GM21576 (cell line): ENCODE data around the gene FFAR3.
A peak's percentile ranks its signal among the peaks of the same experiment; 100 is the strongest.

Experiments
- ATAC-seq: cut with Tn5 transposase; IDR thresholded peaks from one replicate; pipeline ENCODE4 v1.9.1; 2021; ENCODE audit warnings: mild to moderate bottlenecking, moderate library complexity; ENCODE audit not compliant: unreplicated experiment

The FFAR3 gene

GRCh38 chr19:35329323-35329722 is 28.9 kb upstream of the FFAR3 start:
- ATAC-seq: no peak

DNA sequence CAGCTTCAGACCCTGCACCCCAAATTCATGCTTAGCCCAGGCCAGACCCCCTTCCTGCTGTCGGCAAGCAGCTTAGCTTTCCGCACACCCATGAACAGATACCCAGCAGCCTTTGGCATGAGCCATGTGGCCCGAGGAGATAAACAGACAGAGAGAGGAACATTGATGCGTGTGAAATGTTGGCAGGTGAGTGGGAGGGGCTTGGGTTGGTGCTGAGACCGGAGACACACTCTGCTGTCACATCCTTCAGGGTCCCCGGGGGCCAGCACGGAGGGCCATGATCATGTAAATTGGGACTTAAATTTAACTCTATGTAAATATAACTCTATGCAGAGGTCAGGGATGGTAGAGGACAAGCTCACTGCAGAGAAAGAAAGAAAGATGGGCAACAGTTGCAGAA is 27.8 kb upstream of the FFAR3 start:
- ATAC-seq: peak; percentile 47

- no peak for ATAC-seq
These were observed 26.6 kb upstream of the FFAR3 start for GRCh38 chr19:35331551-35332214.

- no peak for ATAC-seq
These were observed 25.4 kb upstream of the FFAR3 start for GRCh38 chr19:35332817-35333216.

- ATAC-seq: no peak
These were observed 24.0 kb upstream of the FFAR3 start for GRCh38 chr19:35334144-35334753.

DNA sequence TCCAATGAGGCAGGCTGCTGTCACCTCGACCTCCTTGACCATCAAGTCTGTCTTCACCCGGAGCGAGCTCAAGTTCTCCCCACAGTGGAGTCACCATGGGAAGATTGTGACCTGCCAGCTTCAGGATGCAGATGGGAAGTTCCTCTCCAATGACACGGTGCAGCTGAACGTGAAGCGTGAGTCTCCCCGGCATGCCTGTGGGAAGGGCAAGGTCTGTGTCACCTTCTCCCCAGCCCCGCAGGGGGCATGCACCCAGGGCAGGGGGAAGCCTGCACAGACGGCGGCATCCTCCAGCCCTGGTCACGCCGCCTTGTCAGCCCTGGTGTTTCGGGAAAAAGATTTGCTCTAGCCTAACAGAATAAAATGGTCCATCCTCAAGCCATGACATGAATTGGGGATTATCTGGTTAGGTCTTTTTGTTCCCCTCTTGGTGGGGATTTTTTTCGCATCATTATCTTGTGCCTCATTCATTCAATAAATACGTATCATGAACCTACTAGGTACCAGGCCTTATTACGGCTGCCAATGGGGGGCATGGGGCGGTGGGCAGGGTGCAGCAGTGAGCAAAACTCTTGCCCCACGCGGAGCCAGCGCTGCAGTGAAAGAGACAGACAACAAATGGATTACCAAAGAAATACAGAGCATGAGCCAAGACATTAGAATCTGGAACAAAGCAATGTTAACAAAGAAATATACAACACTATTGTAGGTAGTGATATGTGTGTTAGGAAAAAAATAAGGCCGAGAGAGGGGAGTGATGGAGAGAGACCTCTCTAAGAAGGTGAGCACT is 21.9 kb upstream of the FFAR3 start:
- no peak for ATAC-seq

DNA sequence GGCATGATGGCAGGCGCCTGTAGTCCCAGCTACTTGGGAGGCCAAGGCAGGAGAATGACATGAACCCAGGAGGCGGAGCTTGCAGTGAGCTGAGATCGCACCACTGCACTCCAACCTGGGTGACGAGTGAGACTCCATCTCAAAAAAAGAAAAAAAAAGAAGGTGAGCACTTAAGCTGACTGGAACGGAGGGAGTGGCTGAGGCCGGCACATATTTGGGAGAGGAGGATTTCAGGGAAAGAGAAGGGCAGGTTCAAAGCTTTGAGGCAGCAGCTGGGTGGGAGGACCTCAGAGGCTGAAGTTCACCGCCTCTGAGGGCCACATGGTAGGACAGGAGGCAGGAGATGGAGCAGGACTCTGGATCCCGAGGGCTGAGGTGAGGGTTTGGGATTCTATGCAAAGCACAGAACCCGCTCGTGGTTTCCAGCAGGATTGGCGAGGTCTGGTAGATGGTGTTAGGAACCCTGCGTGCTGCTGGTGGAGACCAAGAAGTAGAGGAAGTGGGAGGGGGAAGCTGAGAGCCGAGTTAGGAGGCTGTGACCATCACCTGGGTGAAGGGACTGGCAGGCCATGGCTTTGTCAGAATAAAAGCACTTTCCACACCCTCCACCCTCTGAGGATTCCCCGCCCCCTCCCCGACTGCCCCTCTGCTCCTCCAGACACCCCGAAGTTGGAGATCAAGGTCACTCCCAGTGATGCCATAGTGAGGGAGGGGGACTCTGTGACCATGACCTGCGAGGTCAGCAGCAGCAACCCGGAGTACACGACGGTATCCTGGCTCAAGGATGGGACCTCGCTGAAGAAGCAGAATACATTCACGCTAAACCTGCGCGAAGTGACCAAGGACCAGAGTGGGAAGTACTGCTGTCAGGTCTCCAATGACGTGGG is 20.9 kb upstream of the FFAR3 start:
- ATAC-seq: no peak

GRCh38 chr19:35337984-35338296 is 20.3 kb upstream of the FFAR3 start:
- no peak for ATAC-seq

GRCh38 chr19:35340431-35340830 is 17.8 kb upstream of the FFAR3 start:
- ATAC-seq: no peak

DNA sequence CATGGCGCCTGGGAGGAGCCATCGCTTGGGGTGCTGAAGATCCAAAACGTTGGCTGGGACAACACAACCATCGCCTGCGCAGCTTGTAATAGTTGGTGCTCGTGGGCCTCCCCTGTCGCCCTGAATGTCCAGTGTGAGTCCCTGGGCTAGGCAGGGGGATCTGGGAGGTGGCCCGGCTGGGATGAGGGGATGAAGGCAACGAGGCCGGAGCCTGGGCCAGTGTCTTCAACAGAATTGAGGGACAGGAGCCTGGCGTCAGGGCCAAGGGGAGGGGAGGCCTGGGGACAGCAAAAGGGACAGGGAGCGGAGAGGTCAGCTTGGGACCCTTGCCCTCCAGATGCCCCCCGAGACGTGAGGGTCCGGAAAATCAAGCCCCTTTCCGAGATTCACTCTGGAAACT is 17.3 kb upstream of the FFAR3 start:
- no peak for ATAC-seq

DNA sequence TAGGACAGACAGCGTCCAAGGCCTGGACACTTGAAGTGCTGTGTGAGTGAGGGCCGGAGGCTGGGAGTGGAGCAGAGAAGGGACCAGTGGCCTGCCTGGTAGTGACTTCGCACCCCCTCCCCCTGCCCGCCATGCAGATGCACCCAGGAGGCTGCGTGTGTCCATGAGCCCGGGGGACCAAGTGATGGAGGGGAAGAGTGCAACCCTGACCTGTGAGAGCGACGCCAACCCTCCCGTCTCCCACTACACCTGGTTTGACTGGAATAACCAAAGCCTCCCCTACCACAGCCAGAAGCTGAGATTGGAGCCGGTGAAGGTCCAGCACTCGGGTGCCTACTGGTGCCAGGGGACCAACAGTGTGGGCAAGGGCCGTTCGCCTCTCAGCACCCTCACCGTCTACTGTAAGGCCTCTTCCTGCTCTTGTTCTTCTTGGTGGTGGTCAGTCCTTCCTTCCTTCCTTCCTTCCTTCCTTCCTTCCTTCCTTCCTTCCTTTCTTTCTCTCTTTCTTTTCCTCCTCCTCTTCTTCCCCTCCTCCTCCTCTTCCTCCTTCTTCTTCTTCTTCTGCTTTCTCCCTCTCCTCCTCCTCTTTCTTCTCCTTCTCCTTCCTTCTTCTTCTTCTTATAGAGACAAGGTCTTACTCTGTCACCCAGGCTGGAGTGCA is 16.6 kb upstream of the FFAR3 start:
- no peak for ATAC-seq

- ATAC-seq: no peak
These were observed 15.8 kb upstream of the FFAR3 start for GRCh38 chr19:35342430-35342829.

GRCh38 chr19:35344511-35345031 is 13.7 kb upstream of the FFAR3 start:
- ATAC-seq: no peak

- ATAC-seq: no peak
These were observed 12.6 kb upstream of the FFAR3 start for GRCh38 chr19:35345671-35346111.

DNA sequence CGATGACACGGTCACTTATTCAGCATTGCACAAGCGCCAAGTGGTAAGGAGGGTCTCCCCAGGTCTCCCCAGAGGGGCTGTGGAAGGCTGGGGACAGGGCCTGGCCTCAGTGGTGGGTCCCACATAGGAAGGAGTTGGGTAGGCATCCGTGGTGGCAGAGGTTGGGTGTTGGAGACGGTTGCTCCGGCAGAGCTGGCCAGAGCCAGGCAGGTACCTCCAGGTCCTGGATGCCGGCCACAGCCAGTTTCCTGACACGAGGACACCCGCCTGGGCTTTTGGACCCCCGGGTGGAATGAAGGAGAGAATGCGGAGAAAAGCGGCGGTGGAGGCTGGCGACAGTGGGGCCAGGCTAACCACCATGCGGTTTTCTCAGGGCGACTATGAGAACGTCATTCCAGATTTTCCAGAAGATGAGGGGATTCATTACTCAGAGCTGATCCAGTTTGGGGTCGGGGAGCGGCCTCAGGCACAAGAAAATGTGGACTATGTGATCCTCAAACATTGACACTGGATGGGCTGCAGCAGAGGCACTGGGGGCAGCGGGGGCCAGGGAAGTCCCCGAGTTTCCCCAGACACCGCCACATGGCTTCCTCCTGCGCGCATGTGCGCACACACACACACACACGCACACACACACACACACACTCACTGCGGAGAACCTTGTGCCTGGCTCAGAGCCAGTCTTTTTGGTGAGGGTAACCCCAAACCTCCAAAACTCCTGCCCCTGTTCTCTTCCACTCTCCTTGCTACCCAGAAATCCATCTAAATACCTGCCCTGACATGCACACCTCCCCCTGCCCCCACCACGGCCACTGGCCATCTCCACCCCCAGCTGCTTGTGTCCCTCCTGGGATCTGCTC is 11.8 kb upstream of the FFAR3 start:
- no peak for ATAC-seq

GRCh38 chr19:35347171-35347929 is 10.9 kb upstream of the FFAR3 start, which contains the start of gene FFAR1:
TSS of gene FFAR1 (plus strand) at chr19:35347902. CDS start at chr19:35351552, 3,650 bp downstream.
- peak; percentile 56 for ATAC-seq

DNA sequence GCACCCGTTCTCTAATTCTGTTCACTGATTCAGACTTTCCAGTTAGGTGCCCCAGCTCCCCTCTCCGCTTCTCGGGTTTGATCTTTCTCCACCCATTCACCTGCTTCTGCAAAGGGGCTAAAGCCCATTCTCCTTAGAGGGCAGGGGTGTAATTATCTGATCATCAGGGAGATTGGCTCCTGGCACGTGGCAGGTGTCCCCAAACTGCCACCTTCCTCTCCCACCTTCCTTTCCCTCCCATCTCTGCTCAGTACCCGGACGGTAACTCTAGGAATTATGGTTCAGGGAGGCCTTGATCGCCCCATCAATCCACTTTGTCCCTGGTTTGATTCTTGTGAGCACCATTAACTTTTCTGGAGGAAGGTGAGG is 10.3 kb upstream of the FFAR3 start:
- no peak for ATAC-seq

GRCh38 chr19:35348911-35349611 is 9.2 kb upstream of the FFAR3 start:
- ATAC-seq: no peak
